HG03378 (cell line): ENCODE data around the gene BFSP2.
A peak's percentile ranks its signal among the peaks of the same experiment; 100 is the strongest.
"Not testable (repeated sequence)": the region's sequence is repeated elsewhere in the genome, so short reads cannot be mapped to it uniquely, and the experiment has no call there.

Experiments
- ATAC-seq: cut with Tn5 transposase; IDR thresholded peaks from one replicate; pipeline ENCODE4 v1.9.1; 2021; ENCODE audit warnings: mild to moderate bottlenecking, moderate library complexity; ENCODE audit not compliant: unreplicated experiment

The BFSP2 gene

DNA sequence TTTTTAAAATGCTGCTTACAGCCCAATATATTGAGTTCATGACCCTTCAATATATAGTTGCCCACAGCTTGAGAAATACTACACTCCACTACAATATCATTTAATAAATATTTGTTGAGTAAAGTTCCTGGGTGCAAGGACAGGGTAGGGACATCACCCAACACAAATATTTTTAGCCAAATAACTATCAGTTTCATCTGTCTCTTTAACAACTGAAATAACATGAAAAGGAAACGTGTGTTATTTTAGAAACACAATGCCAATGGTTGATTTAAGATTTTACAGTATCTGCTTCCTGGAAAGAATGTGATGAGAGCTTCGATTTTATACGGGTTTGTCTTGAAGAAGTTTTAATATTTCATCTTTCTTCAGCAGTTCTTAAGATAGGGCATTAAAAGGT is 106.0 kb downstream of the BFSP2 start:
- peak; percentile 43 for ATAC-seq

DNA sequence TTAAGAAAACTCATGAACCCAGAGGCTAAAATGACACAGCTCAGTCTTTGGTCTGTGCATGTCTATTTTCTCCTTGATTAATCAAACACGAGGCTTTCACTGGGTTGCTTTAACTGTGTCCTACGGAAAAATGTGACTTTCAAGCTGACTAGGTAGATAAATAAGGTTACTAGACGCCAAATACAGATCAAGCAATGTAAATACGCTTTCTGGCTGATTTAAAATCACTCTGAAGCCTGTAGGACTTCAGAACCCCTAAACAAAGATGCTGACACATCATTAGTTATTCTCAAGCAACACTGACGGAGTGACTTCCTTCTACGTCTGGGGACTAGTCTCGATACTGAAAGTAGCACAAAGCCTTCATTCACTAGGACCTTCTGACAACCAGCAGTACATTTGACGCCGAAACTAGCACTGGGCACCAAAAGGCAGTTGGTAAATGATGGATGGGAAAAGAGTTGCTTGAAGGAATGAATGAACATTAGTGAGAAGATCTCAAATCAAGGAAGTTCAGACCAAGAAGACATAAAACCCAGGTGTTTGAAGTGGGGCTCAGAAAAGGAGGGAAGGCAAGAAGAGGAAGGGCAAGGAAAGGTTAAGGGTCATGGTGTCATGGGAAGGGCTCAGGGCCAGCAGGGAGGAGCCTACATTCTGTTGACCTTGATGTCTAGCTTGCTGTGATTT is 106.5 kb downstream of the BFSP2 start:
- peak; percentile 92 for ATAC-seq

DNA sequence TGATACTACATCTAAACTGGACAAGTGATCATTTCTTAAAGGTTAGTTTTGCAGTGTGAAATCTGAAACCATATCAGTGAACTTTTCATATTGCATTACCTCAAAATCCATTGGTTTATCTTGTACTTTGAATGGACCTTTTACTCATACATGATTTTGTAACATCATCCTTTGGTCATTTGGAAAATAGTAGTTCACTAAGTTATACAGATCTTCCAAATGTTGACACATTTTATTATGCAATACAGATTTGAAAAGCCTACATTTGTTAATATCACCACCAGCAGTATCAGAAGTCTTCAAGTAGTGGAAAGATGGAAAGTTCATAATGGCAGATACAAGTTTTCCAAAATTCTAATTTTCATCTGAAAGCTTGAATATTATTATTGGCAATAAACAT is 109.6 kb downstream of the BFSP2 start:
- no peak for ATAC-seq

DNA sequence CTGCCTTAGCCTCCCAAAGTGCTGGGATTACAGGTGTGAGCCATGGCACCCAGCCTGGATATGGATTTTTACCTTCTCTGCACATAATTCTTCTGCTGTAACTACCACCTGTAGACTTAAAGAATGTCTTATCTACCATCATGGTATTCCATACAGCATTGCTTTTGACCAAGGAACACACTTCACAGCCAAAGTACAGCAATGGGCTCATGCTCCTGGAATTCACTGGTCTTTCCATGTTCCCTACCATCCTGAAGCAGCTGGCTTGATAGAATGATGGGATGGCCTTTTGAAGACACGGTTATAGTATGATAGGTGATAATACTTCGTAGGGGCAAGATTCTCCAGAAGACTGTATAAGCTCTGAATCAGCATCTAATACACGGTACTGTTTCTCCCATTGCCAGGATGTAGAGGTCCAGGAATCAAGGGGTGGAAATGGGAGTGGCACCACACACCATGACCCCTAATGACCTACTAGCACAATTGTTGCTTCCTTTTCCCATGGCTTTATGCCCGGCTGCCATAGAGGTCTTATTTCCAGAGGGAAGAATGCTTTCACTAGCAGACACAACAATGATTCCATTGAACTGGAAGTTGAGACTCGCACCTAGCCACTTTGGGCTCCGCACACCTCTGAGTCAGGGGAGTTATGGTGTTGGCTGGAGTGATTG is 112.7 kb downstream of the BFSP2 start:
- no peak for ATAC-seq

DNA sequence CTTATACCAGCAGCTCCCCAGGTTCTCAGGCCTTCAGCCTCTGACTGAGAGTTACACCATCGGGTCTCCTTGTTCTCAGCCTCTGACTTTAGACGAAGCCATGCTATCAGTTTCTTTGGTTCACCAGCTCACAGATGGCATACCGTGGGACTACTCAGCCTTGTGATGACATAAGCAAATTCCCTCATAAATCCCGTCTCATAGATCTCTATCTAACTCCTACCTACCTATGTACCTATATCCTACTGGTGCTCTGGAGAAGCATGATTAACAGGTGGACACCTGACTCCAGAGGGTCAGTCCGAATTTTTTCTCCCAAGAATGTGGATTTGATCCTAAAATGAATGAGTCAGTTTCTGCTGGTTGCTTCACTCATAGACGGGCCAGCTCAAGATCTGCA is 114.6 kb downstream of the BFSP2 start:
- ATAC-seq = no peak

DNA sequence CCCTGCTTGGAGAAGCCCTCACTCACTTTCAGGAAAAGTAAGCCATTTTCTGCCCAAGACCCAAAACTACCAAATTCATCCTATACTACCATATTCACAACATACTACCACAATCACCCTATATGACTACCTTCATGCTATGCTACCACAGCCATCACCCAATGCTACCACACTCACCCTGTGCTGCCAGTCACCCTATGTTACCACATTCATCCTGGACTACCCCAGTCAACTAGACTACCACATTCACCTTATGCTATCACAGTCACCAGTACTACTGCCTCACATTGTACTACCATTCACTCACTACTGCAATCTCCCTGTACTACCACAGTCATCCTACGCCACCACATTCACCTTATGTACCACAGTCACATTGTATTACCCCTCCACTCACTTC is 115.3 kb downstream of the BFSP2 start:
- ATAC-seq = no peak

DNA sequence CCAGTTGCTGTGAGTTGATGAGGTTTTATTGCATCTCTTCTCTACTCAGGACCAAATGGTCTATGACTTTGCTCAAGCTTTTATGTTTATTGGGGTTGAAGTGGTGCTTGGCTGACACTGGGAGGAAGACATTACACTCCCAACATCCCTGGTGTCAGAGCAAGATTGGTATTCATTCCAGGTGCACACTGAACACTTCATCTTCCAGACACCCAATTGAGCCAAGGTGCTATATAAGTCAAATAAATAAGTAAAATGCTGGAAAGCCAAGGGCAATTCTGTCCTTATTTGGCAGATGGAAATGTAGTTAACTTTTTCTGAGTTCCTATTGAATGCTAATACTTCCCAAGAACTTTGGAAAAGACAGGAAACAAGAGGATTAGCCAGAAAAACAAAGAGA is 120.4 kb downstream of the BFSP2 start:
- no peak for ATAC-seq

DNA sequence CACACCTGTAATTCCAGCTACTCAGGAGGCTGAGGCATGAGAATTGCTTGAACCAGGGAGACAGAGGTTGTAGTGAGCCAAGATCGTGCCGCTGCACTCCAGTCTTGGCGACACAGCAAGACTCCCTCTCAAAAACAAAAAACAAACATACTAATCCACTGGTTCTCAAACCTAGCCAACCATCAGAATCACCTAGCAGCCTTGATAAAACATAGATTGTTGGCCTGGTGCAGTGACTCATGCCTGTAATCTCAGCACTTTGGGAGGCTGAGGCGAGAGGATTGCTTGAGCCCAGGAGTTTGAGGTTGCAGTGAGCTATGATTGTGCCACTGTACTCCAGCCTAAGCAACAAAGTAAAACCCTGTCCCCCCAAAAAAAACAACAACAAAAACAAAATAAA is 121.1 kb downstream of the BFSP2 start:
- not testable (repeated sequence) for ATAC-seq

DNA sequence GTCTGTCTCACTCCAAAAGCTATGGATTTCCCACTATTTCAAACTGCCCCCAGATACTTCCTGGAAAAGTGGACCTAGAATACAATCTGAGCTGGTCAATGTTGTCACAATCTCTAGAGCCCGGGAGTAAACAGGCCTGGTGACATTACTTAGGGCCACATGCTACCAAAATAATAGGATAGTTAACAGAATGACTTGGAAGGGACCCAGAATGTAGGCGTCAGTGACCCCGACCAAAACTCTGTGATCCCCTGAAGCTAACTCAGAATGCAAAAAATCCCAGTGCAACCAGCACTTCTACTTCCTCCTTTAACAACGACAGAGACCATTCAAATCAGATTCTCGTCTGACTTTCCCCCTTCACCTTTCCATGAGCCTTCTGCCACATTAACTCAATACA is 122.1 kb downstream of the BFSP2 start:
- ATAC-seq = peak; percentile 67

DNA sequence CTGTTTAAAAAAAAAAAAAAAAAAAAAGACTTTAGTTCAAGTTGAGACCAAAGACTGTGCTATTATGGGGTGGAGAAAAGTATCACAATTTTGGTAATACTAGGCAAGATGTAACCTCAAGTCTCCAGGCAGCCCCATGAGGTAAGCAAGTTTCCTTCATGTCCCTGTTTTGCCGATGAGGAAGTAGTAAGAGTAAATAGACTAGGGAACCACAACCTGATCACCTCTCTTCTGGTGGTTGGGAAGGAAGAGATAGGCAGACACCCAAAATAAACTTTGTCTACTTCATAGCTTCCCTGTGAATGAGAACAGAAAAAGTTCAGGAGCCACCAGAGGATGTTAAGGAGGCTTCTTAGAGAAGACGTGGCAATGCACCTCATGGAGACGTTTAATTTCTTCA is 123.9 kb downstream of the BFSP2 start:
- ATAC-seq = not testable (repeated sequence)
